Suppressor macrophage treated with lipopolysaccharide for 1 hour (primary cell): ENCODE results near the gene RFXAP.

Source experiments
- DNase-seq, 3 donors: peaks; one replicate each; pipeline ENCODE4 v3.0.0-alpha.2; 2020 to 2022

Gene RFXAP

GRCh38 chr13:36870050-36870692 lies 51.1 kb downstream of the RFXAP start:
- no peak for DNase-seq

GRCh38 chr13:36872621-36873020 lies 53.6 kb downstream of the RFXAP start:
- DNase-seq, result no peak

GRCh38 chr13:36875431-36875830 lies 56.4 kb downstream of the RFXAP start:
- DNase-seq, result no peak

GRCh38 chr13:36875961-36876360 lies 56.9 kb downstream of the RFXAP start:
- DNase-seq, result no peak
